SH-SY5Y (cell line): ENCODE measurements around the gene KIF9.

Source experiments
- GATA2 ChIP-seq: IDR thresholded peaks from 2 replicates; pipeline ENCODE4 v1.6.1; 2011; ENCODE audit warnings: mild to moderate bottlenecking, low read depth, low read length
- GATA3 ChIP-seq: IDR thresholded peaks from 2 replicates; pipeline ENCODE4 v1.6.1; 2011; ENCODE audit warnings: low read depth, mild to moderate bottlenecking, low read length, moderate library complexity

KIF9 gene

GRCh38 chr3:47267490-47267824 lies 15.1 kb downstream of the KIF9 start:
- TF ChIP-seq GATA2 (no peak), GATA3 (no peak)

DNA sequence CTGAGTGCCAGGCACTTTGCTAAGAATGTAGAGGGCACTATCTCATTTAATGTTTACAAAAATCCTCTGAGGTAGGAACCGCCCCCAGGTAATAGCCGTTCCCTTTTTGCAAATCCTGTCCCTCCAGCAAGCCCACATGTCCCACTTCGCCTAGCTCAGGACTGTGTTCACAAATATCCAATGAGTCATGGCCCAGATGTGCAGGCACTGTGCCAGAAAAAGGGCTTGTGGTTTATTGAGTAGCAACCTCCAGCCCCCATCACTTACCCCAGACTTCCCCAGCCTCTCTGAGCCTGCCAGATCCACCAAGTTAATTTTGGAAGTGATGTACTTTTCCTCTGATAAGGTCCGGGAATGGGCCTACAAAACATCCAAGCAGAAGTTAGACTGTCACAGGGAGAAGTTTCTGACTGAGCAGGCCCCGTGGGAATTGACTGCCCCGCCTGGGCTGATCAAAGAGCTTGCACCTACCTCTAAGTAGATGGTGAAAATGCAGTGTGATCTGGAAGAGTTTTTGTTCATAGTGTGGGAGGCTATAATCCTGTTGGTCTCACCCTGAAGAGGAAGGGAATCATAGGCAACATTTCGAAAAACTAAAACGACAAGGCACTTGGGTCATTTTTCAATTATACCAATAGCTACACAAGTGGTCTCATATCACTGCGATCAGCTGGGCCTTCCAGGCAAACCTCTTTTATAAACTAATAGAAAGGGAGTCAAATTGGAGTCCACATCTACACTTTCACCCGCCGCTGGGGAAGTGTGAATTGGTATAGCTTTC lies 15.7 kb downstream of the KIF9 start:
- TF ChIP-seq GATA3 = peak; percentile 75
- peak; percentile 78 for TF ChIP-seq GATA2

DNA sequence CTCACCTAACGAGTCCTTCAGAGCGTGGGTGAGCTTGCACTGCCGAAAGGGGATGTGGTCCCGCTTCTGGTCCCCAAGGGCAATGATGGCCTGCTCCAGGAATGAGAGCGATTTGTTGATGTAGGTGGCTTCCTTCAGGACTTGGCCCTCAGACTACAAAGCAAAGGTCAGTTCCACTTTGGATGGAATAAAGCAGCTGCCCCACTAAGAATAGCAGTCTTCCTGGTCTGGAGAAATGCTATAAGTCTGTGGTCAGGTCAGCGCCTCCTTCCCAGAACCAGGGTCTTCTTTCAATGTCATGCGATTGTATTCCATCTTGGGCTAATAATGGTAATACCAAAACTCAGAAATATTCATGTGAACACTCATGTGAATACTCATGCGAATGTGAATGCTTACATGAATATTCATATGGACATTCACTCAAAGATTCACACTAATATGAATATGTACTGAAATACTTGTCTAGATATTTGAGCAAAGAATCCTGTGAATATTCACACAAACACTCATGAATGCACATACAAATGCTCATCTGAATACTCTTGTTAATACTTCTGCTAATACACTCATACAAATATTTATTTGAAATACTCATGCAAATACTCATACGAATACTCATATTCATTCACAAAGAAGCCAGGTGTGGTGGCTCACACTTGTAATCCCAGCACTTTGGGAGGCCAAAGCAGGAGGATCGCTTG lies 16.7 kb downstream of the KIF9 start:
- TF ChIP-seq GATA2 (no peak), GATA3 (no peak)

- TF ChIP-seq GATA2 (no peak), GATA3 (no peak)
These were observed 17.6 kb downstream of the KIF9 start for GRCh38 chr3:47265008-47265407.

- TF ChIP-seq GATA3 (no peak), GATA2 (no peak)
These were observed 21.3 kb downstream of the KIF9 start for GRCh38 chr3:47261301-47261700.

GRCh38 chr3:47260605-47261004 lies 22.0 kb downstream of the KIF9 start:
- TF ChIP-seq GATA3 (no peak), GATA2 (no peak)

GRCh38 chr3:47259114-47259513 lies 23.5 kb downstream of the KIF9 start:
- TF ChIP-seq GATA3 = no peak
- no peak for TF ChIP-seq GATA2

- TF ChIP-seq GATA2 (no peak), GATA3 (no peak)
These were observed 30.9 kb downstream of the KIF9 start for GRCh38 chr3:47251689-47252088.

GRCh38 chr3:47250309-47251060 lies 32.1 kb downstream of the KIF9 start:
- no peak for TF ChIP-seq GATA3
- no peak for TF ChIP-seq GATA2

DNA sequence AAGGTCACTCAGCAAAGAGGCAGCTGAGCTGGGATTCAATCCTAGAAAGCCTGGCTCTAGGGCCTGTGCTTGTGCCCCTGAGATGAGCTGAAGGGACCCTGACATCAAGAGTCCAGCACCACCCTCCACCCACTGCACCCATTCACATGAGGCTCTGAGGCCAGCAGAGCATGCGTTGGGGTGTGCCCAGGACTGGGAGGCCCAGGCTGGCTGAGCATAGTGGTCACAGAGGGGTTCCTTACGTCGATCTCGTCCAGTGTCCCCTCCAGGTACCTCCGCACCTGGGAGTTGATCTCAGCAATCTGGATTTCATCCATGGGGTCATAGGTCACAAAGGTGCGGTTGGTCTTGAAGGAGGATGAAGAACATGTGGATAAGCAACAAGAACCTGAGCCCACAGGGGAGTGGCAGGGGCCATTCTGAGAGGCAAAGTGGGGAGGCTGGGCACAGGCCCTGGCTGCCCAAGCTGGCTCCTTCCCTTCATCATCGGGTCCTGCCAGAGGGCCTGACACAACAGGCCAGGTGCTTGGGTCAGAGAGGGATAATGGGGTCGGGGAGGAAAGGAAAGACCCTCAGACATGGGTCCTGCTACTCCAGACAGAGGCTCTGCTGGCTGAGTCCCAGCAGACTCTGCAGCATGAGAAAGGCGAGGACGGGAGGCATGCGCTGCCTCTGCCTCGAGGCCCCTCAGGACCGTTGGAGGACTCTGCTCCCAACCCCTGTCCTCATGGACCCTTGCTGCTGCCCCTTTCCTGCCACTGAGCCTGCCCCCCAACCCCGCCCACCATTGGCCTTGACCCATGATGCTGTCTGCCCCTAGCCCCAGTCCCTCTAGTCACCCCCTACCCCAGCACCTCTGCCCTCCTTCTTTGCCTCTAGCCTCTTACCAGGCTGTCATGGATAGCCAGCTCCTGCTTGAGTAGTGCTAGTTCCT lies 35.2 kb downstream of the KIF9 start:
- TF ChIP-seq GATA2 (no peak), GATA3 (no peak)

DNA sequence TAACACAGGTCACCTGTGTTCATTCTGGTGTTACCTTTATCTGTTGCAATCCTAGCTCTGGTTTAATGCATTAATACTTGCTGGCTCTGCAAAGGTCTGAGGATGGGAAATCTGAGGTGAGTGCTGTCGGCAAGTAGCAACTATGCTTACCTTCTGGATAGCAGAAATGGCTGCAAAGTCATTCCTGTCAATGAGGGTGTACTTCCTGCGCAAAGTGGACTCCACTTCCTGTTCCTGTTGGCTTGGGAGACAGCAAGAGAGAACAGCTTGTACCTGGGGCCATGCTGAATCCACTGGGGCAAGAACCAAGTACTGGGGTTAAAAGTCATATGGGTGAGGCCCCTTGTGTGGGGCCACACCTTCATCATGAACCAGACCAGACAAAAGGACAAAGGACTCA lies 37.3 kb downstream of the KIF9 start:
- no peak for TF ChIP-seq GATA3
- TF ChIP-seq GATA2 = no peak

- TF ChIP-seq GATA2 = no peak
- no peak for TF ChIP-seq GATA3
These were observed 38.0 kb downstream of the KIF9 start for GRCh38 chr3:47244531-47245100.

- TF ChIP-seq GATA3 (no peak), GATA2 (no peak)
These were observed 39.0 kb downstream of the KIF9 start for GRCh38 chr3:47243419-47244147.
